ENCODE data around the gene MRTFA.
"Not testable (repeated sequence)": the region's sequence is repeated elsewhere in the genome, so short reads cannot be mapped to it uniquely, and the experiment has no call there.

Gene MRTFA

GRCh38 chr22:40627612-40628011 is 8.9 kb downstream of the MRTFA start:
- DNase-seq (ENCODE audit: low read depth in 2 of 2) = no peak

DNA sequence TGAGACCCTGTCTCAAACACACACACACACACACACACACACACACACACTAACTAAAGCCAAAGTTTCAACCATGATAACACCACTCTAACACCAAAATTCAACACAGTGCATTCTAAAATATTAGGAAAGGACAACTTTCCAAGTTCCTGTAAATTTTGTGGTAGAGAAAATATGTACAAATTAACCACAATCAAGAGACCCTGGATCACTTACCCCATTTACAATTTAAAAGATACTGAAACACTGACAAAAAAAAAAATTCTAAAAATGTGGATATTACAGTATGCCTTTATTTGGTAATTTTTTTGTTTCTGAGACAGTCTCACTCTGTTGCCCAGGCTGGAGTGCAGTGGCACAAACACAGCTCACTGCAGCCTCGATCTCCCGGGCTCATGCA is 9.7 kb downstream of the MRTFA start:
- peak; percentile 71 to 75 for DNase-seq (ENCODE audit: low read depth in 2 of 2)

GRCh38 chr22:40625794-40626193 is 10.7 kb downstream of the MRTFA start:
- DNase-seq (ENCODE audit: low read depth in 2 of 2) = not testable (repeated sequence)

- DNase-seq (ENCODE audit: low read depth in 2 of 2) = not testable (repeated sequence)
These were observed 11.2 kb downstream of the MRTFA start for GRCh38 chr22:40625281-40625680.

DNA sequence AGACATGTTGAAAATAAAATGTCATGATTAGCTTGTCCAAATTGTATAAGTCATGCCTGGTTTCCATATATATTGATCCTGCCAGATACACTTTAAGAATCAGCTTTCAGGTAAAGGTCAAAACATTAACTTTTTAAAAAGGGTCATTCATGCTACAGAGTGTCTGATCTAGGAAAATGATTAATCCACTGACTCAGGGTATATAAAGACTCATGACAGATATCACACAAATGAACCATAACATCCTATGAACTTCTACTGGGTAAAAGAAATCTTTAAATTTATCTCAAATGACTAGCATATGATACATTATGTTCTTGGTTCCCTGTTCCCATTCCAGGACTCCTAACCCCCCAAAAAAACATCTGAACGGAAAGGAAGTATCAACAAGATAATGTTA is 11.7 kb downstream of the MRTFA start:
- no peak for DNase-seq (ENCODE audit: low read depth in 2 of 2)

- no peak for DNase-seq (ENCODE audit: low read depth in 2 of 2)
These were observed 15.0 kb downstream of the MRTFA start for GRCh38 chr22:40621309-40622151.

DNA sequence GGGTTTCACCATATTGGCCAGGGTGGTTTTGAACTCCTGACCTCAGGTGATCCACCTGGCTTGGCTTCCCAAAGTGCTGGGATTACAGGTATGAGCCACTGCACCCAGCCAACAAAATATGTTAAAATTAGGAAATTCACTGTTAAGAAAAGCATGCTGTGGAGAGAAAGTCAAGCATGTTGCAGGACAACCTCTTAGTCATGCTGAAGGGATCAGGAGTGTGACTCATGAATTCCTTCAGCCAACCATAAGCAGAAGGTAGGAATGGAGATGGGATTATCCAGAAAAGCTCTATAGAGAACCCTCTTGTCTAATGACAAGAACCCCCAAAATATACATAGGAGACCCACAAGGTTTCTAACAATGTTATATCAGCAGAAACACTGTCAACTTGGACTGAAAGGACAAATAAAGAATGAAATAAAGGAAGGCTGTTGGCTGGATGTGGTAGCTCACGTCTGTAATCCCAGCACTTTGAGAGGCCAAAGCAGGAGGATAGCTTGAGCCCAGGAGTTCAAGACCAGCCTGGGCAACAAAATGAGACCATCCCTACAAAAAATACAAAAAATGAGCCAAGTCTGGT is 16.0 kb downstream of the MRTFA start:
- DNase-seq (ENCODE audit: low read depth in 2 of 2) = no peak

DNA sequence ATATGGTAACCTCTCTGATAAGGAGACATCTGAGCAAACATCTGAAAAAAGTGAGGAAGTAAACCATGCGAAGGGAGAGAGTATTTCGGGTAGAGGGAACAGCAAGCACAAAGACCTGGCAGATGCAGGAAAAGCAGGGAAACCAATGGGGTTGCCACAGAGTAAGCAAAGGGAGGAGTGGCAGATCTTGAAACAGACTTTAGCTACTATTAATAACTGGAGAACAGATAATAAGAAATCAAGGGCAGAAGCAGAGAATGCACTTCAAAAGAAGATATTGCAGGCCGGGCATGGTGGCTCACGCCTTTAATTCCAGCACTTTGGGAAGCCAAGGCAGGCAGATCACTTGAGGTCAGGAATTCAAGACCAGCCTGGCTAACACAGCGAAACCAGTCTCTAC is 18.1 kb downstream of the MRTFA start:
- no peak for DNase-seq (ENCODE audit: low read depth in 2 of 2)

DNA sequence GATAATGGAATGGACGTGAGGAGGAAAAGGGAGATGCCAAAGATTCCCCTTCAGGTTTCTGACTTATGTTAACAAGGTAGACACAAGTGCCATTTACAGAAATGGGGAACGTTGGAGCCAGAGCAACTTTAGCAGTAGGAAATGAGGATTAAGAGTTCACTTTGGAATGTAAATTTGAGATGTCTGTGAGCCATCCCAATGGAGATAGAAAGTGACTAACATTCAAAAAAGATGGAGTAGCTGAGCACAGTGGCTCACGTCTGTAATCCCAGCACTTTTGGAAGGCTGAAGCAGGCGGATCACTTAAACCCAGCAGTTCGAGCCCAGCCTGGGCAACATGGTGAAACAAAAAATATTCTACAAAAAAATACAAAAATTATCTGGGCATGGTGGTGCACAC is 19.9 kb downstream of the MRTFA start:
- DNase-seq (ENCODE audit: low read depth in 2 of 2) = no peak

GRCh38 chr22:40613067-40613466 is 23.5 kb downstream of the MRTFA start:
- no peak for DNase-seq (ENCODE audit: low read depth in 2 of 2)

- no peak for DNase-seq (ENCODE audit: low read depth in 2 of 2)
These were observed 24.2 kb downstream of the MRTFA start for GRCh38 chr22:40612291-40612751.

- no peak for DNase-seq (ENCODE audit: low read depth in 2 of 2)
These were observed 24.9 kb downstream of the MRTFA start for GRCh38 chr22:40611606-40612005.

DNA sequence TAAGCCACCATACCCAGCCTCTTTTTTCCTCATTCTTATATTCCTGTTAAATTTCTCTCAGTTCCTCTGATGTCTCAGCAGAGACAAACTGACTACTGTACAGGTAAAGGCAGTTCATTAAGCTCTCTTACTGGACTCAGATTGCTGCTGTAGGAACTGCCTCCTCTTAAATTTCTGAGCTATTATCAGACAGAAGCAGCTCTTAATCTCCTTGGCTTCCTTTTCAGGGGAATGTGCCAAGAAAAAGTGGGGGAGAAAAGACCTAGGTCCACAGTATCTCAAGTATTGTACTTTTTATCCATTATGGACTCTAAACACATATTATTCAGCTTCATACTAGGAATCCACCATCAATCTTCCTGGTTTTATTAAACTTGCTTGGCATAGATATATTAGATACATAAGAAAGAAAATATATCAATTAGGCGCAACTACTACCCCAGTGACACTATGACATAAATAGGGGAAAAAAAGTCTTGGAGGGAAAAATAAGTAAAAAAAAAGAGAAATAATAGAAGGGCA is 26.1 kb downstream of the MRTFA start:
- no peak for DNase-seq (ENCODE audit: low read depth in 2 of 2)

GRCh38 chr22:40609216-40609615 is 27.3 kb downstream of the MRTFA start:
- DNase-seq (ENCODE audit: low read depth in 2 of 2) = no peak

- DNase-seq (ENCODE audit: low read depth in 2 of 2) = no peak
These were observed 29.0 kb downstream of the MRTFA start for GRCh38 chr22:40607506-40607905.

GRCh38 chr22:40606306-40606705 is 30.2 kb downstream of the MRTFA start:
- no peak for DNase-seq (ENCODE audit: low read depth in 2 of 2)

GRCh38 chr22:40605761-40606160 is 30.8 kb downstream of the MRTFA start:
- no peak for DNase-seq (ENCODE audit: low read depth in 2 of 2)

DNA sequence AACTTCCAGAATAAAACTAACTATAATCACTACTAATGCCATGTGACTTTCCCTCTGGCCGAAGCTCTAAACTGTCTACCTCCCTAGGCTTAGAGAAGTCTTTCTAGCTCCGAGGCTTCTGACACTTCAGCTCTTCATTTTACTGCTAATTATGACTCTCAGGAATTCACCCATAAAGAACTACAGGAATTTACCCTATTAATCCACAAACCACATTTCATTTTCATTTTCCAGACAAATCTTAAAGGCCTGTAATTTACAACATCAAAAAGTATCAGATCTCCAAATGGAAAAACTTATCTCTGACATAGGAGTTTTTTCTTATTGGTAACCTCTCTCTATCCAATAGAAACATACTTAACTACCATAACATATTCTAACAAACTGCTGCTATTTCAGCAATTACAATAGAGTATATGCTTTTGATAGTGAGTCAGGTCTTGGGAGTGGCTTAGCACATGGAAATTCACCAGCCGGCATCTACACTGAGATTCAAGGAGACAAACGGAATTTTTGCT is 33.4 kb downstream of the MRTFA start:
- DNase-seq (ENCODE audit: low read depth in 2 of 2) = no peak

DNA sequence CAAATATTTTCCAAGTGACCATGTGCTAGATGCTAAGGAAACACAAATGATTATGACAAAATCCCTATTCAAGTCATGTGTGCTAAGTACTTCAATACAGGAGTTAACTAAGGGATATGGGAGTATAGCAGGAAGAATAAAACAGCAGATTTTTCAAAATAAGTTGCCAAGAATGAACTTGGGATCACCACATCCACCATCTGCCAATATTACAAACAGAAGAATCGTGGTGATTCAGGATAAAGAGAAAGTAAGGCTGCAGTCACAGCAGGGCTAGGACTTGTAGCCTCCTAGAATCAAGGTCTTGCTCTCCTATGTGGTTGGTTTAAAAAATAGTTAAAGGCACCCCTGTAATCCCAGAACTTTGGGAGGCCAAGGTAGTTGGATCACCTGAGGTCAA is 34.3 kb downstream of the MRTFA start:
- DNase-seq (ENCODE audit: low read depth in 2 of 2) = no peak

DNA sequence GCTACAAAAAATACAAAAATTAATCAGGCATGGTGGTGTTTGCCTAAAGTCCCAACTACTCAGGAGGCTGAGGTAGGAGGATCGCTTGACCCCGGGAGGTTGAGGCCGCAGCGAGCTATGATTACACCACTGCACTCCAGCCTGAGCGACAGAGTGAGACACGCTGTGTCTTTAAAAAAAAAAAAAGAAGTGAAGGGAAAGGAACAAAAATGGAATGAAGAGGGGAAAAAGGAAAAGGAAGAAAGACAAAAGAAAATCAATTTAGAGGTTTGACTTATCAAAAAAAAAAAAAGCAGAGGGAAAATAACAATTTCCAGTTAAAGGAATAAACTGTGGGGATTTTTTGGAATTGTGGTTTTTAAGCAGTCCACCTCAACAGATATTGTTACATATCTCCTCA is 36.8 kb downstream of the MRTFA start:
- DNase-seq (ENCODE audit: low read depth in 2 of 2) = no peak

DNA sequence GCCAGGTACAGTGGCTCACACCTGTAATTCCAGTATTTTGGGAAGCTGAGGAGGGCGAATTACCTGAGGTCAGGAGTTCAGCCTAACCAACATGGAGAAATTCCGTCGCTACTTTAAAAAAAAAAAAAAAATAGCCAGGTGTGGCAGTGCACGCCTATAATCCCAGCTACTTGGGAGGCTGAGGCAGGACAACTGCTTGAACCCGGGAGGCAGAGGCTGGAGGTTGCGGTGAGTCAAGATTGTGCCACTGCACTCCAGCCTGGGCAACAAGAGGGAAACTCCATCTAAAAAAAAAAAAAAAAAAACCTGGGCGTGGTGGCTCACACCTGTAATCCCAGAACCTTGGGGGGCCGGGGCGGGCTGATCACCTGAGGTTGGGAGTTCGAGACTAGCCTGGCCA is 37.8 kb downstream of the MRTFA start:
- DNase-seq (ENCODE audit: low read depth in 2 of 2) = not testable (repeated sequence)

DNA sequence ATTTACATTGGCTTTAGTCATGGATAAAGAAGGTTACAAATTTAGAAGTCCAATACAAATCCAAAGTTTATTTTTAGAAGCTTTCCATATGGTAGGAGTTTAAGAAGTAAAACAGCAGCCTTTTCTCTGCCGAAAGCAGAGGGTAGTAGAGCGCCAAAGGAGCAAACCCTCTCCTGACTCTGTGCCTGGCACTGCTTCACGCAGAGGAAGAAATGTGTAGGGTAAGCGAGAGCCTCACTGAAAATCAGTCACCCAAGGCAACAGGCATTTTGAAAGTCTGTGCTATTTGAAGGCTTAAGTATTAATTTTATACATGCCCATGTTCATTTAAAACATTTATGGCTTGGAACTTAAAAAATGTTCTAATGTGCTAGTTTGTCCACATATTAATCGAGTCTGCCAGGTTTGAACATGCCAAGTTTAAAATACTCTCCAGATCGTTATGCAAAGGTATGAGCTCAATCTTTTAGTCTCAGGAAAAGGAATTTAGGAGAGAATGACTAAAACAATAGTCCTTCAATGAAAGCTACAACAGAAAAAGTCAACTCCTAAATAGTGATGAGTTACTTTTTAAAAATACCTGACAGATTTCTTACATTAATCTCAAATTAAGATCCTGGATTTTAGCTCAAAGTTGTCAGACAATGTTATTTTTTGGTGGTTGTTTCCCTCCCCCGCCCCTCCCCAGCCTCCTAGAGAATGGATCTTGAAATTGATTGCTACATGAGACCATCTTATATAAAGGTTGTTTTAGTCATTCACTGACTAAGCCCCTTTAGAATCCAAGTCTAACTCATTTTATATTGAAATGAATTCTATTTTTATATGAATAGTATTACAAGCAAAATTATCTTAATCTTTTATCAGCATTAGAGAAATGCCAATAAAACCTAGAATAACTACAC is 38.7 kb downstream of the MRTFA start:
- DNase-seq (ENCODE audit: low read depth in 2 of 2) = no peak
